Raji (cell line): ENCODE results near the gene TMEM97.

Experiments used
- POLR2A ChIP-seq: IDR thresholded peaks from 2 replicates; pipeline ENCODE4 v1.6.1; 2011; ENCODE audit warnings: low read depth, low read length, control low read depth; ENCODE audit not compliant: insufficient read depth

The TMEM97 gene

GRCh38 chr17:28345419-28346198, 26.6 kb downstream of the TMEM97 start:
- TF ChIP-seq POLR2A: no peak

GRCh38 chr17:28346199-28346580, 27.2 kb downstream of the TMEM97 start:
- TF ChIP-seq POLR2A: no peak

GRCh38 chr17:28346746-28347246, 27.8 kb downstream of the TMEM97 start:
- TF ChIP-seq POLR2A: no peak

GRCh38 chr17:28347261-28347891, 28.4 kb downstream of the TMEM97 start:
- TF ChIP-seq POLR2A: no peak

DNA sequence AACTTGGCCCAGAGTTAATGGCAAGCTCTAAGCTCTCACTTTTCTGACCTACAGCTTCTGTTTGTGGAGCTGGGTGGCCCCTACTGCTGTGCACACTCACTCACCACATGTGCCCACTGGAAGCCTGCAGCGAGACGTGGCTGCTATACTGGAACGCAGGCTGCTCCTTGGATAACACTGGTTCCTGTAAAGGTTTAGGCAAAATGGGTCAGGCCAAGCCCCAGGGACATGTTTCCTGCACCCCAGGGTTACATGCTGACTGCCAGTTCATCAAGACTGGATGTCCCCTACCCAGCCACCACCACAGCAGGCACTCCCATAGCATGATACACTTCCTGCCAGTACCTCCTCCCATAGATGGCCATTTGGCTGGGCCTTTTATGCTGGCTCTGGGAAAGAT, 30.0 kb downstream of the TMEM97 start:
- TF ChIP-seq POLR2A: no peak

- no peak for TF ChIP-seq POLR2A
These were observed 31.3 kb downstream of the TMEM97 start for GRCh38 chr17:28350271-28350670.

GRCh38 chr17:28357061-28357900, 38.3 kb downstream of the TMEM97 start, which contains the start of gene POLDIP2:
Gene POLDIP2 (minus strand): TSS chr17:28357527. CDS start chr17:28357448, 79 bp downstream.
- TF ChIP-seq POLR2A: peak; percentile 80

DNA sequence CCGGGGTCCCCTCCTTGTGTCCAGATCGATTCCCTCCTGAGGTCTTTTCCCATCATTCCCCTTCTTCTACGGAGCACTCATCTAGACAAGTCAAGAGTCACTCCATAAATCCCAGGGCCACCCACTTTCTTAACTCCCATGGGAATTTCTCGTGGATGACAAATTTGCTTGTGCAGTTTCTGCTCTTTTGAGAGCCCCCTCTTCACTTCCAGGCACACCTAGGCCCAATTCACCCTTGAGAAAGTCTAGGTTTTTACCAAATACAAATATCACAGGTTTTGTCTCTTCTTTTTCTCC, 38.8 kb downstream of the TMEM97 start:
- TF ChIP-seq POLR2A: no peak

DNA sequence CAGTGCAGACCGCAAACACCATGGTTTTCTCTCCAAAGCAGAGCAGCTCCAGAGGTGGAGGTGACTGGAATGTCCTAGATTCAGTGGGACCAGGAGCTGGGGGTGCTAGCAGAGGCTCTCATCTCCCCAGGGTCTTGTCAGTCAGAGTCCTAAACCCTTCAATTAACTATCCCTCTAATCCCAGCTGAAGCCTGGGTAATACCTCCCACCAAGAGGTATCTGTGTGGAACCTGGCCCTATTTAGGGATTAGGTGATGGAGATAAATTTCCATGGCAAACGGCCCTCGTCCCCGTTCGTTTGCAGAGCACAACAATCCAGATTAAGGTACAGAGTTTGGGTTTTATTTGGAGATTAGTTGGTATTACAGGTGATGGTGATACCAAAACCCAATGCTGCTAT, 44.2 kb downstream of the TMEM97 start:
- TF ChIP-seq POLR2A: no peak

- no peak for TF ChIP-seq POLR2A
These were observed 45.0 kb downstream of the TMEM97 start for GRCh38 chr17:28363776-28364650.

GRCh38 chr17:28364665-28365363, 45.8 kb downstream of the TMEM97 start, which contains the start of gene SEBOX:
Gene SEBOX (minus strand): TSS chr17:28365199. CDS start chr17:28365151, 48 bp downstream.
- no peak for TF ChIP-seq POLR2A

DNA sequence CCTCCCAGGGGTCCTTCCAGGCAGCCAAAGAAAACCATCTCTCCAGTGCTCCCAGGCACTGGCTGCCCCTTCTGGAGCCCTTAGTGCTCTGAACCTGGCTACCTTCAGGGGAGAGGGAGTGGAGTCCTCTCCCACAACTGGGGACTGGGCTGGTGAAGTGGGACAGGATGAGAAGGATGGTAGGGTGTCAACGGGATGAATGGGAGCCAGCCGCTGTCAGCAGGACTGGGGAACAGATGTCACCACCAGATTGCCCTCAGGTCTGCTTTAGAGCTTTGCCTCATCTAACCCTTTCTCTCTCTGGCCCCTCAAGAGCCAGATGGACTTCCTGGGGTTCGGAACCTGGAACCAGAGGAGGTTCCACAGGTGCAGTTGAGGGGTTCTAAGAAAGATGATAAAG, 46.5 kb downstream of the TMEM97 start:
- no peak for TF ChIP-seq POLR2A

GRCh38 chr17:28366605-28367004, 47.6 kb downstream of the TMEM97 start:
- no peak for TF ChIP-seq POLR2A
